ENCODE data around the gene OR5V1.
"Not testable (repeated sequence)": the region's sequence is repeated elsewhere in the genome, so short reads cannot be mapped to it uniquely, and the experiment has no call there.

OR5V1 gene

DNA sequence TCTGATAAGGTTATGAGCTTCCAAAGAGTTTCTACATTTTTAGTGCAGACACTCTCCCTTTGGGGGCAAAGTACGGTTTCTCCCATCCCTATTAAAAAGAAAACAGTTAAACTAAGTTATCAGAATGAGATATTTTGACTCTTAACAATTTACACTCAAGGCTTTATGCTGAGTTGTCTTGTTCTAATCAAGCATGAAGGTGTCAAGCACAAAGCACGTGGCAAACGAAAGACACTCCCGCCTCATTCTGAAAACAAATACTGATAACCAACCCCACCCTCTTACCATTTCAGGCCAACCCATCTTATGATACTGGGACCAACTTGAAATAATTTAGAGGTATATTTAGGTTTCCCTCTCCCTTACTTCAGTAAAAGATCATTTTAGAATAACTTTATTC, 42.9 kb downstream of the OR5V1 start:
- no peak for TF ChIP-seq CTCF (IDR thresholded peaks at IDR 0.05; ENCODE audit: control insufficient read depth, insufficient read depth, low read depth, low read length, missing control alignments)
- H3K4me3 ChIP-seq (ENCODE audit: control insufficient read depth, low read depth, low read length), result no peak overlapping the region
- DNase-seq (ENCODE audit: low read depth), result no peak

DNA sequence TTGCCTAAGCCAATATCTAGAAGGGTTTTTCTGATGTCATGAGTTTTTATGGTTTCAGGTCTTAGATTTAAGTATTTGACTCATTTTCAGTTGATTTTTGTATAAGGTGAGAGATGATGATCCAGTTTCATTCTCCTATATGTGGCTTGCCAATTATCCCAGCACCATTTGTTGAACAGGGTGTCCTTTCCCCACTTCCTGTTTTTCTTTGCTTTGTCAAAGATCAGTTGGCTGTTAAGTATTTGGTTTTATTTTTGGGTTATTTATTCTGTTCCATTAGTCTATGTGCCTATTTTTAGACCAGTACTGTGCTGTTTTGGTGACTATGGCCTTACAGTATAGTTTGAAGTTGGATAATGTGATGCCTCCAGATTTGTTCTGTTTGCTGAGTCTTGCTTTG, 45.3 kb downstream of the OR5V1 start:
- not testable (repeated sequence) for DNase-seq (ENCODE audit: low read depth); H3K4me3 ChIP-seq (ENCODE audit: control insufficient read depth, low read depth, low read length)

DNA sequence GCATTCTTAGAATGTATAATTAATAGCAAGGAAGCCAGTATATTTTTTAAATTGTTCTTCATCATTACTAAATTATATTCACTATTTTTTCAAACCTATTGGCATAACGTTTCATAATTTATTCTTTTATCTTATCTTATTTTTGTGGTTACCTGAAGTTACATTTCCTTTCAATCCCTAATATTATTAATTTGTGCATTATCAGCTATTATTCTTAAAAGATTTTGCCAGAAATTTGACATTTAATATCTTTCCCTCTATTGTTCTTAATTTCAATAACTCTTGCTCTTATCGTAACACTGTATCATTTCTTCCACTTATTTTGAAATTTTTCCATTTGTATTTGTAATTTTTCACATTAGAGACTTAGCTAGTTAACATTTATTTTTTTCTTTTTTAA, 48.7 kb downstream of the OR5V1 start:
- no peak for TF ChIP-seq CTCF (IDR thresholded peaks at IDR 0.05; ENCODE audit: control insufficient read depth, insufficient read depth, low read depth, low read length, missing control alignments)
- DNase-seq (ENCODE audit: low read depth), result no peak
- H3K4me3 ChIP-seq (ENCODE audit: control insufficient read depth, low read depth, low read length), result no peak overlapping the region
